HEK293 (cell line): ENCODE data around the gene OBSCN.

Source experiments
- CTCF ChIP-seq: fragments of 450-650 bp; formaldehyde crosslinking; IDR thresholded peaks from 2 replicates; pipeline ENCODE4 v1.5.1; 2016; ENCODE audit warnings: missing biosample characterization, missing genetic modification characterization
- EGR2 ChIP-seq: fragments of 450-650 bp; formaldehyde crosslinking; IDR thresholded peaks from 2 replicates; pipeline ENCODE4 v1.5.1; 2016; ENCODE audit warnings: low read depth, missing biosample characterization, missing genetic modification characterization
- FEZF1 ChIP-seq: fragments of 450-650 bp; formaldehyde crosslinking; IDR thresholded peaks from 2 replicates; pipeline ENCODE4 v1.5.1; 2016; ENCODE audit warnings: missing biosample characterization, missing genetic modification characterization
- REST ChIP-seq: fragments of 450-650 bp; formaldehyde crosslinking; IDR thresholded peaks from 2 replicates; pipeline ENCODE4 v1.5.1; 2016; ENCODE audit warnings: missing biosample characterization, missing genetic modification characterization
- TRIM28 ChIP-seq: IDR thresholded peaks from 2 replicates; pipeline ENCODE4 v1.6.1; 2011; ENCODE audit warnings: low read length, control low read depth, borderline replicate concordance
- ZBTB21 ChIP-seq: fragments of 450-650 bp; formaldehyde crosslinking; IDR thresholded peaks from 2 replicates; pipeline ENCODE4 v1.5.1; 2017; ENCODE audit warnings: missing biosample characterization, missing genetic modification characterization
- ZNF24 ChIP-seq: fragments of 450-650 bp; formaldehyde crosslinking; IDR thresholded peaks from 2 replicates; pipeline ENCODE4 v1.5.1; 2016; ENCODE audit warnings: missing biosample characterization, missing genetic modification characterization
- ZNF426 ChIP-seq: fragments of 450-650 bp; formaldehyde crosslinking; IDR thresholded peaks from 2 replicates; pipeline ENCODE4 v1.5.1; 2017; ENCODE audit warnings: missing biosample characterization, missing genetic modification characterization, mild to moderate bottlenecking, inconsistent platforms, moderate library complexity
- ZNF549 ChIP-seq: fragments of 450-650 bp; IDR thresholded peaks from 2 replicates; pipeline ENCODE4 v1.5.1; 2018; ENCODE audit warnings: missing biosample characterization, missing genetic modification characterization, mild to moderate bottlenecking, inconsistent platforms, moderate library complexity
- ZNF76 ChIP-seq: fragments of 450-650 bp; formaldehyde crosslinking; IDR thresholded peaks from 2 replicates; pipeline ENCODE4; 2016; ENCODE audit warnings: low read depth, missing biosample characterization, missing genetic modification characterization, borderline replicate concordance
- ZXDB ChIP-seq: fragments of 450-650 bp; formaldehyde crosslinking; IDR thresholded peaks from 2 replicates; pipeline ENCODE4 v1.5.1; 2016; ENCODE audit warnings: missing biosample characterization, missing genetic modification characterization

GRCh38 chr1:228293816-228294500 lies 86.1 kb downstream of the OBSCN start:
- TF ChIP-seq ZNF426 (tag by site-specific recombination) (no peak), ZNF24 (tag by site-specific recombination) (no peak), CTCF (tag by site-specific recombination) (no peak), ZBTB21 (no peak), FEZF1 (no peak), ZNF549 (tag by site-specific recombination) (no peak), ZXDB (tag by site-specific recombination) (no peak), EGR2 (tag by site-specific recombination) (no peak), TRIM28 (no peak), REST (tag by site-specific recombination) (no peak), ZNF76 (tag by site-specific recombination) (no peak)
